ENCODE measurements around the gene VAX1. TPM values are rescaled to one million over a fixed set of nuclear protein-coding genes. Genes with fewer than 3 reads are reported as not detected.
A peak's percentile ranks its signal among the peaks of the same experiment; 100 is the strongest.

The VAX1 gene
- total and polyA plus RNA-seq, 2 donors (not counting 3 experiments of a cell fraction or from before 2014, with no cell fraction given) = not detected

- no peaks in the 10 kb centered on the region for H3K36me3 ChIP-seq (ENCODE audit: control insufficient read depth in 2 of 2, extremely low read depth in 1 of 2, insufficient read depth in 2 of 2, low read length in 2 of 2)
- dilution Hi-C loops (cut with MboI; ENCODE audit: extremely low pct_ligation_motif_present, low sequenced_read_pairs) (no loop called here), intact Hi-C loops (cut with micrococcal nuclease) (no loop called here)
- H3K4me1 ChIP-seq (ENCODE audit: control insufficient read depth, extremely low read depth, insufficient read depth, low read length) = peaks cover 4% of the 10 kb centered on the region
- no TSS peak for BruUV-seq (replicated peaks)
- no peak overlapping the region for H3K4me3 ChIP-seq (replicated peaks in 1 of 3; ENCODE audit: insufficient read depth in 1 of 3, low read depth in 1 of 3, low read length in 3 of 3)
- no peak overlapping the region for H3K4me2 ChIP-seq (ENCODE audit: insufficient read depth, low read length)
- DNase-seq (ENCODE audit: low read depth, low spot score) = no peak
- peaks cover 71 to 80% of the 10 kb centered on the region in 2 experiments for H3K27me3 ChIP-seq (ENCODE audit: control insufficient read depth in 2 of 2, insufficient read depth in 2 of 2, low read length in 2 of 2)
- FAIRE-seq = no peak
- H3K9ac ChIP-seq (replicated peaks; ENCODE audit: extremely low read depth, insufficient read depth, low read length) = no peak overlapping the region
- no peak overlapping the region for H3K27ac ChIP-seq (ENCODE audit: insufficient read depth, low read depth, low read length)
- TF ChIP-seq MAX (IDR thresholded peaks at IDR 0.05; ENCODE audit: insufficient read depth, insufficient read length) (no peak), JUN (IDR thresholded peaks at IDR 0.05; ENCODE audit: borderline replicate concordance, insufficient read depth, insufficient read length, low read depth) (no peak), EZH2 (IDR thresholded peaks at IDR 0.05; ENCODE audit: borderline replicate concordance, low read depth, low read length, severe bottlenecking) (peak; percentile 89)
- H2AFZ ChIP-seq (ENCODE audit: low read depth, low read length) = no peak overlapping the region
- no peaks in the 10 kb centered on the region for H4K20me1 ChIP-seq (replicated peaks; ENCODE audit: control insufficient read depth, extremely low read depth, insufficient read depth, low read length)
- ChIA-PET POLR2A (no interaction called here), CTCF (interaction anchor here (1.3 to 1.9 kb wide), 3 partner anchors 18 to 343 kb away, joined by 3 to 7 read pairs (median 4); no protein-coding TSS in a partner anchor)
- H3K9me1 ChIP-seq (replicated peaks; ENCODE audit: control insufficient read depth, extremely low read depth, insufficient read depth, low read length) = no peaks in the 10 kb centered on the region
- no peaks in the 10 kb centered on the region for H3K79me2 ChIP-seq (ENCODE audit: control insufficient read depth, insufficient read depth, low read length)
- H3K9me3 ChIP-seq (replicated peaks; ENCODE audit: control insufficient read depth, insufficient read depth, low read length) = no peaks in the 10 kb centered on the region
Measured at GRCh38 chr10:117131376-117132327, 6.4 kb downstream of the VAX1 start.

GRCh38 chr10:117130862-117131375 lies 7.2 kb downstream of the VAX1 start:
- POLR2A ChIA-PET = no interaction called here
- H3K27ac ChIP-seq (ENCODE audit: insufficient read depth, low read depth, low read length) = no peak overlapping the region
- H3K4me2 ChIP-seq (ENCODE audit: insufficient read depth, low read length) = no peak overlapping the region
- H3K79me2 ChIP-seq (ENCODE audit: control insufficient read depth, insufficient read depth, low read length) = no peaks in the 10 kb centered on the region
- DNase-seq (ENCODE audit: low read depth, low spot score) = no peak
- intact Hi-C loops (cut with micrococcal nuclease) (no loop called here), dilution Hi-C loops (cut with MboI; ENCODE audit: extremely low pct_ligation_motif_present, low sequenced_read_pairs) (no loop called here)
- FAIRE-seq = no peak
- no peaks in the 10 kb centered on the region for H3K9me1 ChIP-seq (replicated peaks; ENCODE audit: control insufficient read depth, extremely low read depth, insufficient read depth, low read length)
- no peak overlapping the region for H3K4me3 ChIP-seq (replicated peaks in 1 of 3; ENCODE audit: insufficient read depth in 1 of 3, low read depth in 1 of 3, low read length in 3 of 3)
- H3K9me3 ChIP-seq (replicated peaks; ENCODE audit: control insufficient read depth, insufficient read depth, low read length) = no peaks in the 10 kb centered on the region
- TF ChIP-seq JUN (IDR thresholded peaks at IDR 0.05; ENCODE audit: borderline replicate concordance, insufficient read depth, insufficient read length, low read depth) (no peak), POLR2AphosphoS5 (IDR thresholded peaks at IDR 0.05; ENCODE audit: insufficient read depth, low read depth, low read length) (no peak), GATA2 (IDR thresholded peaks at IDR 0.05; ENCODE audit: insufficient read depth, insufficient read length, low read depth, low read length) (no peak), EZH2 (IDR thresholded peaks at IDR 0.05; ENCODE audit: borderline replicate concordance, low read depth, low read length, severe bottlenecking) (no peak), MAX (IDR thresholded peaks at IDR 0.05; ENCODE audit: insufficient read depth, insufficient read length) (no peak), POLR2A (IDR thresholded peaks at IDR 0.05; ENCODE audit: low read depth, low read length) (no peak), CTCF (IDR thresholded peaks at IDR 0.05; ENCODE audit: extremely low read depth in 1 of 2, insufficient read depth in 1 of 2, low read depth in 1 of 2, low read length in 2 of 2) (no peak), FOS (IDR thresholded peaks at IDR 0.05; ENCODE audit: borderline replicate concordance, insufficient read depth, low read length) (no peak), MYC (IDR thresholded peaks at IDR 0.05; ENCODE audit: low read depth, low read length) (no peak)
- no peaks in the 10 kb centered on the region for H3K36me3 ChIP-seq (ENCODE audit: control insufficient read depth in 2 of 2, extremely low read depth in 1 of 2, insufficient read depth in 2 of 2, low read length in 2 of 2)
- H4K20me1 ChIP-seq (replicated peaks; ENCODE audit: control insufficient read depth, extremely low read depth, insufficient read depth, low read length) = no peaks in the 10 kb centered on the region
- no peak overlapping the region for H3K9ac ChIP-seq (replicated peaks; ENCODE audit: extremely low read depth, insufficient read depth, low read length)
- H3K27me3 ChIP-seq (ENCODE audit: control insufficient read depth in 2 of 2, insufficient read depth in 2 of 2, low read length in 2 of 2) = peaks cover 66 to 73% of the 10 kb centered on the region in 2 experiments
- no TSS peak for BruUV-seq (replicated peaks)
- CTCF ChIA-PET = interaction anchor here (1.2 to 1.9 kb wide), 4 partner anchors 17 to 342 kb away, joined by 3 to 7 read pairs (median 4); no protein-coding TSS in a partner anchor
- H3K4me1 ChIP-seq (ENCODE audit: control insufficient read depth, extremely low read depth, insufficient read depth, low read length) = peaks cover 3% of the 10 kb centered on the region
- no peak overlapping the region for H2AFZ ChIP-seq (ENCODE audit: low read depth, low read length)
